H1 (cell line): ENCODE measurements around the gene RBMS2.

Source experiments
- CHD2 ChIP-seq: IDR thresholded peaks from 2 replicates; pipeline ENCODE4 v1.6.1; 2012; ENCODE audit warnings: low read length, improper control_type of control experiment
- CTCF ChIP-seq, 3 experiments: IDR thresholded peaks; 1 replicate in 2 of 3; 2 replicates in 1 of 3; pipeline versions ENCODE4 v1.5.1 to v1.6.1; 2011; ENCODE audit warnings: low read length in 3 of 3, mild to moderate bottlenecking in 3 of 3, inconsistent platforms in 2 of 3, low read depth in 1 of 3, moderate library complexity in 1 of 3; ENCODE audit not compliant: insufficient read depth in 1 of 3; ENCODE audit errors: control extremely low read depth in 1 of 3
- EZH2 ChIP-seq: fragments of 200-600 bp; sonication (generic); IDR thresholded peaks from 2 replicates; pipeline ENCODE4 v1.7.1; 2012; ENCODE audit warnings: low read depth, mild to moderate bottlenecking, moderate library complexity, low read length, inconsistent platforms; ENCODE audit not compliant: severe bottlenecking
- RAD21 ChIP-seq, 2 experiments: IDR thresholded peaks in 1 of 2; conservative IDR thresholded peaks in 1 of 2; 2 replicates each; pipeline ENCODE4 v1.6.1; 2011; ENCODE audit warnings: low read depth in 2 of 2, low read length in 2 of 2, improper control_type of control experiment in 1 of 2, inconsistent platforms in 1 of 2, mild to moderate bottlenecking in 1 of 2, moderate library complexity in 1 of 2
- RFX5 ChIP-seq: IDR thresholded peaks from 2 replicates; pipeline ENCODE4 v1.6.1; 2011; ENCODE audit warnings: low read depth, low read length, improper control_type of control experiment, borderline replicate concordance
- TF ChIP-seq, protein P1 (sequence below): IDR thresholded peaks from 2 replicates; pipeline ENCODE4 v1.6.1; 2012; ENCODE audit warnings: inconsistent platforms
- TF ChIP-seq, protein P2 (sequence below): IDR thresholded peaks from 2 replicates; pipeline ENCODE4 v1.6.1; 2011; ENCODE audit warnings: low read length, improper control_type of control experiment

DNA sequence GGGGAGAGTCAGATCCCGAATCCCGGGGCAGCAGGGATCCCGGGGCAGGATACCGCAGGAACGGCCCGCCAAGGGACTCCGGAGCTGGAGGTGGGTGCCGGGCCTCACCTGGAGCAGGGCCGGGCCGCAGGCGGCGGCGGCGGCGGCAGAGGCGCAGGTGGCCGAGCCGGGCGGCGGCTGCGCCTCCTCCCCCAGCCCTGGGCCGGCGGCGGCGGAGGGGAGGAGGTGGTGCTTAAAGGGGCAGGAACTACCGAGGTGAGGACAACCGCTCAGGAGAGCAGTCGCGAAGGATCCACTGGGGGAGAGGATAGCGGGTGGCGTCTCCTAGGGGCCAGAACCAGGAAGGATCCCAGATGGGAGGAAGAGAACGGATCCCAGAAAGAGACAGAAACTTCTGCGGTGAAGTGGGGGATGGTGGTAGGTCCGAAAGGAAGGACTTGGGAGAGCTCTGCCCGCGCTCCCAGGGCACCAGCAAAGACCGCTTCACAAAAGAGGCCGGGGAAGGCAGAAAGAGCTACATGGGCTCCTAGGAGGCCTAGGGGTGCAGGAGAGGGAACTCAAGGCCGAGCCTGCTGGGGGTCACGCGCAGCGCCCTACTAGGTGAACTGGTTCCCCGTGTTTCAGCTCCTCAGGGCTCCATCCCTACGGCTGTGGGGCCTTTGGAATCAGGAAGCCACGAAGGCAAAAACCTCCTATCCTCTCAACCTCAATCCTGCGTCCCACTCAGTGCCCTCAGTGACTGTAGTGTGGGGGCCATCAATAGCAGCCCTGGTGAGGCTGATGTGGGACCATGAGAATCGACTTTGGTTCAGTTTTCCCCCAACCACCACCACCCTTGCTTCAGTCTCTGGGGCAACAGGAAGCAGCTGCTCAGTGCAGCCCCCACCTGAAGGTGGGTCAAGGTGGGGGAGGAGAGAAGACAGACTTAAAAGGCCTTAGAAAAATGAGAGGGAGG, 113.5 kb downstream of the RBMS2 start:
- TF ChIP-seq EZH2 = no peak
- TF ChIP-seq RAD21 (IDR thresholded peaks at IDR 0.05 in 1 of 2, conservative IDR thresholded peaks at IDR 0.05 in 1 of 2; ENCODE audit: low read depth in 2 of 2, low read length in 2 of 2) = peak; percentile 20 to 33; a peak in 1 of 4 replicates
- TF ChIP-seq RFX5 = no peak
- TF ChIP-seq, protein P1, sequence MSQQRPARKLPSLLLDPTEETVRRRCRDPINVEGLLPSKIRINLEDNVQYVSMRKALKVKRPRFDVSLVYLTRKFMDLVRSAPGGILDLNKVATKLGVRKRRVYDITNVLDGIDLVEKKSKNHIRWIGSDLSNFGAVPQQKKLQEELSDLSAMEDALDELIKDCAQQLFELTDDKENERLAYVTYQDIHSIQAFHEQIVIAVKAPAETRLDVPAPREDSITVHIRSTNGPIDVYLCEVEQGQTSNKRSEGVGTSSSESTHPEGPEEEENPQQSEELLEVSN = 0 out of 2 replicates have a peak, but pooled peaks have one; percentile 9
- TF ChIP-seq, protein P2, sequence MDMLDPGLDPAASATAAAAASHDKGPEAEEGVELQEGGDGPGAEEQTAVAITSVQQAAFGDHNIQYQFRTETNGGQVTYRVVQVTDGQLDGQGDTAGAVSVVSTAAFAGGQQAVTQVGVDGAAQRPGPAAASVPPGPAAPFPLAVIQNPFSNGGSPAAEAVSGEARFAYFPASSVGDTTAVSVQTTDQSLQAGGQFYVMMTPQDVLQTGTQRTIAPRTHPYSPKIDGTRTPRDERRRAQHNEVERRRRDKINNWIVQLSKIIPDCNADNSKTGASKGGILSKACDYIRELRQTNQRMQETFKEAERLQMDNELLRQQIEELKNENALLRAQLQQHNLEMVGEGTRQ = no peak
- TF ChIP-seq CTCF (IDR thresholded peaks at IDR 0.05; ENCODE audit: control extremely low read depth in 1 of 3, insufficient read depth in 1 of 3, low read depth in 1 of 3, low read length in 3 of 3) = peak; percentile 38 to 51 (median 48); a peak in 3 of 4 replicates
- TF ChIP-seq CHD2 = no peak
